ENCODE results near the gene URAD. TPM values are rescaled to one million over a fixed set of nuclear protein-coding genes. Genes with fewer than 3 reads are reported as not detected.

URAD gene
- total RNA-seq, 1 donor from 2014 or later: not detected

GRCh38 chr13:28001049-28001448 lies 12.6 kb upstream of the URAD start:
- DNase-seq (ENCODE audit: low read depth): no peak
- TF ChIP-seq, protein P1, sequence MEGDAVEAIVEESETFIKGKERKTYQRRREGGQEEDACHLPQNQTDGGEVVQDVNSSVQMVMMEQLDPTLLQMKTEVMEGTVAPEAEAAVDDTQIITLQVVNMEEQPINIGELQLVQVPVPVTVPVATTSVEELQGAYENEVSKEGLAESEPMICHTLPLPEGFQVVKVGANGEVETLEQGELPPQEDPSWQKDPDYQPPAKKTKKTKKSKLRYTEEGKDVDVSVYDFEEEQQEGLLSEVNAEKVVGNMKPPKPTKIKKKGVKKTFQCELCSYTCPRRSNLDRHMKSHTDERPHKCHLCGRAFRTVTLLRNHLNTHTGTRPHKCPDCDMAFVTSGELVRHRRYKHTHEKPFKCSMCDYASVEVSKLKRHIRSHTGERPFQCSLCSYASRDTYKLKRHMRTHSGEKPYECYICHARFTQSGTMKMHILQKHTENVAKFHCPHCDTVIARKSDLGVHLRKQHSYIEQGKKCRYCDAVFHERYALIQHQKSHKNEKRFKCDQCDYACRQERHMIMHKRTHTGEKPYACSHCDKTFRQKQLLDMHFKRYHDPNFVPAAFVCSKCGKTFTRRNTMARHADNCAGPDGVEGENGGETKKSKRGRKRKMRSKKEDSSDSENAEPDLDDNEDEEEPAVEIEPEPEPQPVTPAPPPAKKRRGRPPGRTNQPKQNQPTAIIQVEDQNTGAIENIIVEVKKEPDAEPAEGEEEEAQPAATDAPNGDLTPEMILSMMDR (conservative IDR thresholded peaks at IDR 0.05; ENCODE audit: low read depth, low read length): no peak
- H3K4me3 ChIP-seq (ENCODE audit: low read depth, low read length): no peak overlapping the region

DNA sequence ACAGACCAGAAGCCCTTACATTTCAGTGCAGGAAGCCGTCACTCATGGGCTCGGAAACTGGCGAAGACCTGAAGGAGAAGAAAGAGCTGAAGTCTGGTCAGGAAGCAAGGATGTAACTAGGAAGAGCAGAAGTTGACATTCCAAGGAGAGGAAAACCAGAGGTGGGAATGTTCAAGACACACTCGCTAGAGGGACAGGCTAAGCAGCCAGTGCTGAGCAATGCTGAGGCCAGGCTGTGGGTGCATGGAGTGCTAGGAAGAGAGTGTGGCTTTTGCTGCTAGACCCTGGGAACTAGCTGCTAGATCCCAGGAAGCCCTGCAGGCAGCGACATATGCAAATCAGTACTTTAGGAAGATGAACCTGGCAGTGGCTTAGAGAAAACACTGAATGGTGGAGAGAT lies 12.1 kb upstream of the URAD start:
- H3K4me3 ChIP-seq (ENCODE audit: low read depth, low read length): no peak overlapping the region
- TF ChIP-seq, protein P1 (conservative IDR thresholded peaks at IDR 0.05; ENCODE audit: low read depth, low read length): no peak
- DNase-seq (ENCODE audit: low read depth): no peak

GRCh38 chr13:27997904-27998522 lies 9.5 kb upstream of the URAD start:
- no peak overlapping the region for H3K4me3 ChIP-seq (ENCODE audit: low read depth, low read length)
- TF ChIP-seq, protein P1 (conservative IDR thresholded peaks at IDR 0.05; ENCODE audit: low read depth, low read length): peak; percentile 68
- DNase-seq (ENCODE audit: low read depth): no peak

DNA sequence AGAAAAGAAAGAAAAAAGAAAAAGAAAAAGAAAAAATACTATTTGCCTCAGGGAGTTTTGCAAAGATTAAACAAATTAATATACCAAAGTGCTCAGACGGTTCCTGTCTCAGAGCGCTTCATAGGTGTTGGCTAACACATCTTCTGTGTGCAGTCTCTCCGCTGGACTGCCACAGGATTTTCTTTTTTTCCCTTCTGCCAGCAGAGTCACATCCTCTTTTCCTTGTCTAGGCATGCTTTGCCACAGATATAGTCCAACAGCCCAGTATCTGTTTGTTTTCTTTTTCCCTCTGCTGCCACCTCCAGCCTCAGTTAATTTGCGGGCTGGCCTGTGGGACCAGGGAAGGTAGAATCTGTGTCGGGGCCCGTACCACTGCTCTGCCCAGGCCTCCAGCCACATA lies 3.4 kb upstream of the URAD start:
- TF ChIP-seq, protein P1 (conservative IDR thresholded peaks at IDR 0.05; ENCODE audit: low read depth, low read length): no peak
- DNase-seq (ENCODE audit: low read depth): no peak
- no peak overlapping the region for H3K4me3 ChIP-seq (ENCODE audit: low read depth, low read length)

- H3K4me3 ChIP-seq (ENCODE audit: low read depth, low read length): no peak overlapping the region
- TF ChIP-seq, protein P1 (conservative IDR thresholded peaks at IDR 0.05; ENCODE audit: low read depth, low read length): no peak
- DNase-seq (ENCODE audit: low read depth): no peak
Observed at GRCh38 chr13:27985600-27985999, 2.9 kb downstream of the URAD start.

DNA sequence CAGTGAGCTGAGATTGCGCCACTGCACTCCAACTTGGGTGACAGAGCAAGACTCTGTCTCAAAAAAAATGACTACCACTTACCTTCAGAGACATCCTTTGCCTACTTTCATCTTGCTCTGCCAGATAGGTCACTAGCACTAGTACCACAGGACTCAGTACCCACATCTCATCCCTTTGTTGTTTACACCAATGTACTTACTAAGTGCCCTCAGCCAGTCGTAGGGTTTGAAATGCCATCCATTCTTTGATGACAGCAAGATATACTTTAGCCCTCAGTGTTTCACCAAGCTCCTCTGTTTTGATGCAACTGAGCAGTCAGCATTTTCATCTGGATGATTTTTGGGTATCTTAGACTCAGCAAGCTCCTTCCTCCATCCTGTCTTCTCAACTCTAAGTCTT lies 6.1 kb downstream of the URAD start:
- no peak overlapping the region for H3K4me3 ChIP-seq (ENCODE audit: low read depth, low read length)
- TF ChIP-seq, protein P1 (conservative IDR thresholded peaks at IDR 0.05; ENCODE audit: low read depth, low read length): no peak
- no peak for DNase-seq (ENCODE audit: low read depth)

DNA sequence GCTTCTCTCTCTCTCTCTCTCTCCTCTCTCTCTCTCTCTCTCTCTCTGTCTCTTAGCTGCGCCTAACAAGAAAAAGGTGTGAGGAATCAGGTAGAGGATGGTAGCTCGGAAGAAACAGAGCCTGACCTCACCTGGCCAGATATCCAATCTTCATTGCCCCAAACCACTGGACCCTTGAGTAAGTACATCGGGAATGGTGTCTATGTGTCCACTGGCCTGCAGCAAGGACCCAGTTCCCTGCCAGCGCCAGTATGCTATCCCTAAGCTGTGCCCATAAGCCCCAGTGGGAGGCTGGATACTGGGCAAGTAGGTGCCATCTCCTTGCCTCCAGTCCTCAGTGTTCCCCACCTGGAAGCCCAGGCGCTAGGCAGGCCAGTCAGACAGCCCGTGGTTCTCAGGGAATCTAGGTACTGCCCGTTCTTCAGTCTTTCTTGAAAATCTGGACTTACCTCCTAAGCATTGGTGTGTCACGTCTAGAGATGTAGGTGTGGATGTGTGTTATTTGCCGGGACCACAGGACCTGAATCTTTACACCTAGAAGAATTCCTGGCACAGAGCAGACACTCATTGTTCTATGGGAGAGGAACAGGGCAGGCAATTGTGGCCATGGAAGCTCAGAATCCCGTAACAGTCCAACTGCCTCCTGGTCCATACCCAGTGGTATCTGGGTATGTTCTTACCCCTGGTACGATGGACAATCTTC lies 7.3 kb downstream of the URAD start:
- no peak overlapping the region for H3K4me3 ChIP-seq (ENCODE audit: low read depth, low read length)
- TF ChIP-seq, protein P1 (conservative IDR thresholded peaks at IDR 0.05; ENCODE audit: low read depth, low read length): no peak
- no peak for DNase-seq (ENCODE audit: low read depth)
